SK-MEL-5 (cell line): ENCODE measurements around the gene RNF44. TPM values are rescaled to one million over a fixed set of nuclear protein-coding genes. Genes with fewer than 3 reads are reported as not detected.

ENCODE experiments used
- DNase-seq: peaks from one replicate; pipeline ENCODE4 v3.0.0-alpha.2; 2016; ENCODE audit warnings: low read depth, low spot score
- in situ Hi-C: cut with HindIII; loops from 2 replicates; pipeline ENCODE4 v1.10.0; 2016; ENCODE audit warnings: low sequenced_read_pairs, high pct_unique_total_duplicates, low pct_unique_long_range_greater_than_20kb
- total RNA-seq: library from RNA; depleted of rRNA; stranded (reverse); fragments of >200 nt; shearing (Covaris generic); gene quantifications from 2 replicates; pipeline ENCODE4 v1.2.3, GENCODE V29; 2014

RNF44 gene
- total RNA-seq, 1 experiment from 2014 or later: 7.7 TPM

- no peak for DNase-seq
- in situ Hi-C loops: no loop called here
Observed at GRCh38 chr5:176540476-176540899, 3.3 kb upstream of the RNF44 start.

GRCh38 chr5:176538989-176539384 is 1.8 kb upstream of the RNF44 start:
- DNase-seq: no peak
- in situ Hi-C loops: no loop called here

- in situ Hi-C loops: no loop called here
- DNase-seq: no peak
Observed at GRCh38 chr5:176538230-176538988, 1.2 kb upstream of the RNF44 start.

GRCh38 chr5:176537554-176538229 is 490 bp upstream of the RNF44 start:
- peak; percentile 97 for DNase-seq
- in situ Hi-C loops: no loop called here

- peak; percentile 67 for DNase-seq
- in situ Hi-C loops: no loop called here
Observed at GRCh38 chr5:176536132-176536901, 885 bp downstream of the RNF44 start.

- in situ Hi-C loops: no loop called here
- peak; percentile 13 for DNase-seq
Observed at GRCh38 chr5:176535664-176536131, 1.5 kb downstream of the RNF44 start.

- no peak for DNase-seq
- in situ Hi-C loops: no loop called here
Observed at GRCh38 chr5:176535101-176535663, 2.0 kb downstream of the RNF44 start.

- in situ Hi-C loops: no loop called here
- no peak for DNase-seq
Observed at GRCh38 chr5:176534640-176535039, 2.6 kb downstream of the RNF44 start.

GRCh38 chr5:176533894-176534611 is 3.1 kb downstream of the RNF44 start:
- DNase-seq: no peak
- in situ Hi-C loops: no loop called here

- in situ Hi-C loops: no loop called here
- no peak for DNase-seq
Observed at GRCh38 chr5:176533390-176533789, 3.8 kb downstream of the RNF44 start.

GRCh38 chr5:176532795-176533194 is 4.4 kb downstream of the RNF44 start:
- no peak for DNase-seq
- in situ Hi-C loops: no loop called here

- no peak for DNase-seq
- in situ Hi-C loops: no loop called here
Observed at GRCh38 chr5:176531902-176532493, 5.2 kb downstream of the RNF44 start.

GRCh38 chr5:176530983-176531901 is 6.0 kb downstream of the RNF44 start:
- no peak for DNase-seq
- in situ Hi-C loops: no loop called here

- in situ Hi-C loops: no loop called here
- DNase-seq: no peak
Observed at GRCh38 chr5:176530393-176530982, 6.7 kb downstream of the RNF44 start.

GRCh38 chr5:176529741-176530141 is 7.5 kb downstream of the RNF44 start:
- in situ Hi-C loops: no loop called here
- no peak for DNase-seq
